IPS-15b (cell line): ENCODE data around the gene SLC49A4.

ENCODE experiments used
- H3K27me3 ChIP-seq: one replicate; pipeline ENCODE4 v1.6.1; 2013; ENCODE audit warnings: low read length; ENCODE audit not compliant: control insufficient read depth, insufficient read depth
- H3K36me3 ChIP-seq: one replicate; pipeline ENCODE4 v1.6.1; 2013; ENCODE audit warnings: low read length; ENCODE audit not compliant: control insufficient read depth, insufficient read depth
- H3K4me1 ChIP-seq: one replicate; pipeline ENCODE4 v1.6.1; 2013; ENCODE audit warnings: mild to moderate bottlenecking, low read length; ENCODE audit not compliant: control insufficient read depth, insufficient read depth
- H3K4me3 ChIP-seq: one replicate; pipeline ENCODE4 v1.5.1; 2013; ENCODE audit warnings: low read depth, low read length
- H3K9ac ChIP-seq: one replicate; pipeline ENCODE4 v1.6.1; 2013; ENCODE audit warnings: low read depth, mild to moderate bottlenecking, low read length
- H3K9me3 ChIP-seq: one replicate; pipeline ENCODE4 v1.6.1; 2013; ENCODE audit warnings: mild to moderate bottlenecking, low read length; ENCODE audit not compliant: control insufficient read depth, insufficient read depth

SLC49A4 gene

DNA sequence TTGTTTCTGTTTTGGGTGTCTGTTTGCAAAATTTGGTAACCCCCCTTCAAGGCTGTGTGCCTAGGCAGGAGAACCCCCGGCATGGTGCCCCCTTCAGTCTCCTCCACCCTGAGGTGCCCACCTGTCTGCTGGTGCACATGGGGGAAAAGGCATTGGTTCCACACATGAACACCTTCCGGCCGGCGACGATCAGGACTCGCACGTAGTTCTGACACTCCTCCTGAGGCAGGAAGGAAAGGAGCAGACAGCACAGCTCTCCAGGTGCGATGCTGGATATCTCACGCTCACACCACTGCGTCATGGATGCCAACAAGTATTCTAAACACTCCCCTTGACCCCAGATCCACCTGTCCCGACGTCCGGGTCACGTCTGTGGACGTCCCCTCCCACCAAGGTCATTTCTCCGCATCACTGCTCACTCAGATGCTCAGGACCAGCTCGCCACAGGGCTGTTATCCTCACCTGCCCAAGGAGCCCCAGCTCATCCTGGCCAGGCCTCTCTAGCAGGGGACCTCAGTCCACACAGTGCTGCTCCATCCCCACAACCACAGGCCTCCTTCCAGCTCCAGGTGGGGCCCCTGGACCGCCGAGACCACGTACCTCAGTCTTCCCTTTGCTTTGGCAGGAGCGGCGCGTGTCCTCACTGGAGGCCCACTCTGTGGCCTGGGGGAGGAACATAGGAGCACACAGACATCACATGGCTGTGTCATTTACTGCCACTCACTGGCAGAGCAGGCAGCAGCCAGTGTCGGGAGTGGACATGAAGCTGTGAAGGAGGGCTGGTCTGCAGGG is 133.7 kb downstream of the SLC49A4 start:
- no peaks in the 10 kb centered on the region for H3K4me1 ChIP-seq
- no peaks in the 10 kb centered on the region for H3K36me3 ChIP-seq
- H3K27me3 ChIP-seq, result peaks cover 6% of the 10 kb centered on the region
- no peaks in the 10 kb centered on the region for H3K9me3 ChIP-seq
- H3K9ac ChIP-seq, result no peak overlapping the region
- H3K4me3 ChIP-seq, result no peak overlapping the region

GRCh38 chr3:122929188-122930062 is 134.6 kb downstream of the SLC49A4 start:
- Histone ChIP-seq H3K4me3 (no peak overlapping the region), H3K9me3 (no peaks in the 10 kb centered on the region), H3K4me1 (no peaks in the 10 kb centered on the region), H3K27me3 (no peaks in the 10 kb centered on the region), H3K9ac (no peak overlapping the region), H3K36me3 (no peaks in the 10 kb centered on the region)

- Histone ChIP-seq H3K36me3 (no peaks in the 10 kb centered on the region), H3K27me3 (no peaks in the 10 kb centered on the region), H3K4me3 (no peak overlapping the region), H3K9ac (no peak overlapping the region), H3K9me3 (no peaks in the 10 kb centered on the region), H3K4me1 (no peaks in the 10 kb centered on the region)
These were observed 135.5 kb downstream of the SLC49A4 start for GRCh38 chr3:122930063-122930997.
